ENCODE results near the gene MLEC.
"Not testable (repeated sequence)": the region's sequence is repeated elsewhere in the genome, so short reads cannot be mapped to it uniquely, and the experiment has no call there.

Gene MLEC

GRCh38 chr12:120666571-120667390, 20.2 kb upstream of the MLEC start:
- no peak overlapping the region for H3K27ac ChIP-seq (ENCODE audit: low read depth, low read length)
- H3K4me3 ChIP-seq (ENCODE audit: low read depth, low read length), result no peak overlapping the region
- H3K36me3 ChIP-seq (ENCODE audit: control insufficient read depth, insufficient read depth, low read length), result no peaks in the 10 kb centered on the region
- H3K4me1 ChIP-seq (ENCODE audit: control insufficient read depth, insufficient read depth, low read length), result peaks cover 30% of the 10 kb centered on the region
- no peaks in the 10 kb centered on the region for H3K27me3 ChIP-seq (ENCODE audit: control insufficient read depth, insufficient read depth, low read length)
- no peaks in the 10 kb centered on the region for H3K9me3 ChIP-seq (ENCODE audit: control insufficient read depth, insufficient read depth, low read depth, low read length)
- H3K9ac ChIP-seq (ENCODE audit: low read length), result no peak overlapping the region

GRCh38 chr12:120668091-120668867, 18.7 kb upstream of the MLEC start:
- Histone ChIP-seq H3K27ac (ENCODE audit: low read depth, low read length) (peak overlapping the region; percentile 71; the same call in 1 of the 2 replicates), H3K36me3 (ENCODE audit: control insufficient read depth, insufficient read depth, low read length) (no peaks in the 10 kb centered on the region), H3K4me1 (ENCODE audit: control insufficient read depth, insufficient read depth, low read length) (peaks cover 30% of the 10 kb centered on the region), H3K27me3 (ENCODE audit: control insufficient read depth, insufficient read depth, low read length) (no peaks in the 10 kb centered on the region), H3K4me3 (ENCODE audit: low read depth, low read length) (peak overlapping the region; percentile 31; the same call in 1 of the 2 replicates), H3K9me3 (ENCODE audit: control insufficient read depth, insufficient read depth, low read depth, low read length) (no peaks in the 10 kb centered on the region), H3K9ac (ENCODE audit: low read length) (peak overlapping the region; percentile 41)

GRCh38 chr12:120668868-120669840, 17.8 kb upstream of the MLEC start:
- Histone ChIP-seq H3K4me1 (ENCODE audit: control insufficient read depth, insufficient read depth, low read length) (peaks cover 30% of the 10 kb centered on the region), H3K27me3 (ENCODE audit: control insufficient read depth, insufficient read depth, low read length) (no peaks in the 10 kb centered on the region), H3K9ac (ENCODE audit: low read length) (peak overlapping the region; percentile 49), H3K9me3 (ENCODE audit: control insufficient read depth, insufficient read depth, low read depth, low read length) (no peaks in the 10 kb centered on the region), H3K4me3 (ENCODE audit: low read depth, low read length) (peak overlapping the region; percentile 31; the same call in 1 of the 2 replicates), H3K27ac (ENCODE audit: low read depth, low read length) (peak overlapping the region; percentile 71), H3K36me3 (ENCODE audit: control insufficient read depth, insufficient read depth, low read length) (no peaks in the 10 kb centered on the region)

GRCh38 chr12:120670237-120670636, 16.7 kb upstream of the MLEC start:
- H3K27ac ChIP-seq (ENCODE audit: low read depth, low read length); H3K9ac ChIP-seq (ENCODE audit: low read length); H3K9me3 ChIP-seq (ENCODE audit: control insufficient read depth, insufficient read depth, low read depth, low read length); H3K36me3 ChIP-seq (ENCODE audit: control insufficient read depth, insufficient read depth, low read length); H3K4me3 ChIP-seq (ENCODE audit: low read depth, low read length); H3K27me3 ChIP-seq (ENCODE audit: control insufficient read depth, insufficient read depth, low read length): not testable (repeated sequence)
- peaks cover 30% of the 10 kb centered on the region for H3K4me1 ChIP-seq (ENCODE audit: control insufficient read depth, insufficient read depth, low read length)

- no peaks in the 10 kb centered on the region for H3K27me3 ChIP-seq (ENCODE audit: control insufficient read depth, insufficient read depth, low read length)
- H3K4me1 ChIP-seq (ENCODE audit: control insufficient read depth, insufficient read depth, low read length), result peaks cover 30% of the 10 kb centered on the region
- H3K4me3 ChIP-seq (ENCODE audit: low read depth, low read length), result no peak overlapping the region
- no peaks in the 10 kb centered on the region for H3K36me3 ChIP-seq (ENCODE audit: control insufficient read depth, insufficient read depth, low read length)
- no peak overlapping the region for H3K27ac ChIP-seq (ENCODE audit: low read depth, low read length)
- H3K9ac ChIP-seq (ENCODE audit: low read length), result no peak overlapping the region
- no peaks in the 10 kb centered on the region for H3K9me3 ChIP-seq (ENCODE audit: control insufficient read depth, insufficient read depth, low read depth, low read length)
Observed at GRCh38 chr12:120670667-120671066, 16.3 kb upstream of the MLEC start.

- no peaks in the 10 kb centered on the region for H3K27me3 ChIP-seq (ENCODE audit: control insufficient read depth, insufficient read depth, low read length)
- H3K4me1 ChIP-seq (ENCODE audit: control insufficient read depth, insufficient read depth, low read length), result peaks cover 13% of the 10 kb centered on the region
- no peak overlapping the region for H3K4me3 ChIP-seq (ENCODE audit: low read depth, low read length)
- no peaks in the 10 kb centered on the region for H3K36me3 ChIP-seq (ENCODE audit: control insufficient read depth, insufficient read depth, low read length)
- no peak overlapping the region for H3K9ac ChIP-seq (ENCODE audit: low read length)
- H3K9me3 ChIP-seq (ENCODE audit: control insufficient read depth, insufficient read depth, low read depth, low read length), result no peaks in the 10 kb centered on the region
- no peak overlapping the region for H3K27ac ChIP-seq (ENCODE audit: low read depth, low read length)
Observed at GRCh38 chr12:120674097-120674636, 12.8 kb upstream of the MLEC start.

GRCh38 chr12:120677765-120678473, 9.0 kb upstream of the MLEC start:
- Histone ChIP-seq H3K36me3 (ENCODE audit: control insufficient read depth, insufficient read depth, low read length) (no peaks in the 10 kb centered on the region), H3K27ac (ENCODE audit: low read depth, low read length) (no peak overlapping the region), H3K9me3 (ENCODE audit: control insufficient read depth, insufficient read depth, low read depth, low read length) (no peaks in the 10 kb centered on the region), H3K9ac (ENCODE audit: low read length) (no peak overlapping the region), H3K4me1 (ENCODE audit: control insufficient read depth, insufficient read depth, low read length) (peaks cover 6% of the 10 kb centered on the region; the same call in 1 of the 2 replicates), H3K27me3 (ENCODE audit: control insufficient read depth, insufficient read depth, low read length) (no peaks in the 10 kb centered on the region), H3K4me3 (ENCODE audit: low read depth, low read length) (no peak overlapping the region)

- no peak overlapping the region for H3K27ac ChIP-seq (ENCODE audit: low read depth, low read length)
- no peaks in the 10 kb centered on the region for H3K9me3 ChIP-seq (ENCODE audit: control insufficient read depth, insufficient read depth, low read depth, low read length)
- peaks cover 6% of the 10 kb centered on the region; the same call in 1 of the 2 replicates for H3K4me1 ChIP-seq (ENCODE audit: control insufficient read depth, insufficient read depth, low read length)
- H3K9ac ChIP-seq (ENCODE audit: low read length), result no peak overlapping the region
- no peaks in the 10 kb centered on the region for H3K36me3 ChIP-seq (ENCODE audit: control insufficient read depth, insufficient read depth, low read length)
- no peak overlapping the region for H3K4me3 ChIP-seq (ENCODE audit: low read depth, low read length)
- no peaks in the 10 kb centered on the region for H3K27me3 ChIP-seq (ENCODE audit: control insufficient read depth, insufficient read depth, low read length)
Observed at GRCh38 chr12:120678572-120678971, 8.4 kb upstream of the MLEC start.

- H3K27me3 ChIP-seq (ENCODE audit: control insufficient read depth, insufficient read depth, low read length), result no peaks in the 10 kb centered on the region
- H3K4me3 ChIP-seq (ENCODE audit: low read depth, low read length), result no peak overlapping the region
- no peaks in the 10 kb centered on the region for H3K9me3 ChIP-seq (ENCODE audit: control insufficient read depth, insufficient read depth, low read depth, low read length)
- H3K27ac ChIP-seq (ENCODE audit: low read depth, low read length), result no peak overlapping the region
- no peaks in the 10 kb centered on the region for H3K36me3 ChIP-seq (ENCODE audit: control insufficient read depth, insufficient read depth, low read length)
- H3K4me1 ChIP-seq (ENCODE audit: control insufficient read depth, insufficient read depth, low read length), result peaks cover 6% of the 10 kb centered on the region; the same call in 1 of the 2 replicates
- no peak overlapping the region for H3K9ac ChIP-seq (ENCODE audit: low read length)
Observed at GRCh38 chr12:120680165-120680738, 6.7 kb upstream of the MLEC start.
